HG03469 (cell line): ENCODE data around the gene U2AF2.

Source experiments
- ATAC-seq: cut with Tn5 transposase; IDR thresholded peaks from one replicate; pipeline ENCODE4 v1.9.1; 2021; ENCODE audit warnings: mild to moderate bottlenecking, moderate library complexity, moderate number of reproducible peaks; ENCODE audit not compliant: unreplicated experiment

Gene U2AF2

GRCh38 chr19:55654868-55655647 lies at the start of gene U2AF2:
TSS of gene U2AF2 (plus strand) at chr19:55655035. CDS start at chr19:55655105, 70 bp downstream.
- ATAC-seq: peak; percentile 19

- ATAC-seq: peak; percentile 41
These were observed 49.6 kb upstream of the U2AF2 start for GRCh38 chr19:55605207-55605636.

- ATAC-seq: peak; percentile 6
These were observed 49.0 kb upstream of the U2AF2 start, which contains the start of gene ZNF865 for GRCh38 chr19:55605637-55606470. TSS of gene ZNF865 (plus strand) at chr19:55605647. CDS start at chr19:55613619, 7,972 bp downstream.

- ATAC-seq: no peak
These were observed 48.4 kb upstream of the U2AF2 start for GRCh38 chr19:55606471-55606787.

GRCh38 chr19:55606817-55607216 lies 48.0 kb upstream of the U2AF2 start:
- no peak for ATAC-seq

- ATAC-seq: no peak
These were observed 45.5 kb upstream of the U2AF2 start for GRCh38 chr19:55609326-55609725.

GRCh38 chr19:55611300-55611982 lies 43.4 kb upstream of the U2AF2 start:
- no peak for ATAC-seq

GRCh38 chr19:55611983-55612645 lies 42.7 kb upstream of the U2AF2 start:
- ATAC-seq: no peak

- ATAC-seq: no peak
These were observed 41.4 kb upstream of the U2AF2 start for GRCh38 chr19:55613396-55613795.

- ATAC-seq: no peak
These were observed 40.7 kb upstream of the U2AF2 start for GRCh38 chr19:55613930-55614710.

GRCh38 chr19:55614711-55615542 lies 39.9 kb upstream of the U2AF2 start:
- ATAC-seq: no peak

GRCh38 chr19:55615543-55616394 lies 39.1 kb upstream of the U2AF2 start:
- ATAC-seq: no peak

GRCh38 chr19:55616395-55616875 lies 38.4 kb upstream of the U2AF2 start:
- no peak for ATAC-seq

GRCh38 chr19:55617426-55617825 lies 37.4 kb upstream of the U2AF2 start:
- ATAC-seq: no peak

- no peak for ATAC-seq
These were observed 36.4 kb upstream of the U2AF2 start for GRCh38 chr19:55618426-55618825.

- no peak for ATAC-seq
These were observed 35.5 kb upstream of the U2AF2 start for GRCh38 chr19:55619286-55619685.

- no peak for ATAC-seq
These were observed 34.2 kb upstream of the U2AF2 start for GRCh38 chr19:55620410-55621204.
